Stomach (tissue), 9 donors: ENCODE results near the gene NEMF. TPM values are rescaled to one million over a fixed set of nuclear protein-coding genes. Genes with fewer than 3 reads are reported as not detected.
"Not testable (repeated sequence)": the region's sequence is repeated elsewhere in the genome, so short reads cannot be mapped to it uniquely, and the experiment has no call there.

Source experiments
- DNase-seq, 2 donors: peaks; one replicate each; pipeline versions ENCODE4 v3.0.0 to v3.0.0-alpha.2; 2013 to 2019
- H3K27ac ChIP-seq, 5 donors: fragments of 200-600 bp in 4 of 5; sonication (generic) in 4 of 5; one replicate each; pipeline ENCODE4 v1.5.1; 2013 to 2019; ENCODE audit warnings: mild to moderate bottlenecking in 1 of 5, moderate library complexity in 1 of 5
- H3K27me3 ChIP-seq, 3 donors: fragments of 200-600 bp; sonication (generic); one replicate each; pipeline ENCODE4 v1.5.1; 2017 to 2019; ENCODE audit warnings: mixed run types in 1 of 3
- H3K36me3 ChIP-seq, 4 donors: fragments of 200-600 bp; sonication (generic); 1 replicate in 3 of 4; 2 replicates in 1 of 4; pipeline ENCODE4 v1.5.1; 2016 to 2019
- H3K4me1 ChIP-seq, 4 donors: fragments of 200-600 bp; sonication (generic); one replicate each; pipeline ENCODE4 v1.5.1; 2016 to 2019
- H3K4me3 ChIP-seq, 4 donors: fragments of 200-600 bp; sonication (generic) in 3 of 4; one replicate each; pipeline ENCODE4 v1.5.1; 2016 to 2019; ENCODE audit warnings: mild to moderate bottlenecking in 1 of 4
- H3K9me3 ChIP-seq, 4 donors: fragments of 200-600 bp; sonication (generic); one replicate each; pipeline ENCODE4 v1.5.1; 2016 to 2019
- CTCF ChIP-seq, 7 experiments: fragments of 450-650 bp in 4 of 7; fragments of 200-600 bp in 3 of 7; sonication (generic) in 3 of 7; IDR thresholded peaks; one replicate each; pipeline ENCODE4 v1.5.1; 2016 to 2019; ENCODE audit warnings: antibody characterized with exemption in 7 of 7, control low read depth in 2 of 7, mild to moderate bottlenecking in 1 of 7
- EP300 ChIP-seq: sonication (generic); formaldehyde crosslinking; IDR thresholded peaks from one replicate; pipeline ENCODE4 v1.6.1; 2017; ENCODE audit warnings: antibody characterized with exemption
- POLR2A ChIP-seq, 4 donors: fragments of 450-650 bp; IDR thresholded peaks; one replicate each; pipeline ENCODE4 v1.6.1; 2016; ENCODE audit warnings: antibody characterized with exemption in 4 of 4, control low read depth in 2 of 4, mild to moderate bottlenecking in 1 of 4, moderate library complexity in 1 of 4
- POLR2AphosphoS5 ChIP-seq, 3 donors: sonication (generic); formaldehyde crosslinking; IDR thresholded peaks; one replicate each; pipeline ENCODE4 v1.6.1; 2016; ENCODE audit warnings: antibody characterized with exemption in 3 of 3
- WGBS, 5 donors: extraction: QIAGEN DNeasy Blood & Tissue Kit in 3 of 5; methylation state at CpG; one replicate each; pipeline versions ENCODE4 v1.1.5 to v1.1.7; 2013 to 2018; 5-methylcytosine and 5-hydroxymethylcytosine counted together
- intact Hi-C: fragments of 100-400 bp; cut with DNase I; formaldehyde crosslinking; loops from one replicate; pipeline ENCODE4 v1.15.1; 2023; ENCODE audit warnings: low total_unique reads
- polyA plus RNA-seq, 3 donors: library from polyadenylated mRNA; stranded (reverse); fragments of 200-250 nt; gene quantifications; one replicate each; pipeline ENCODE4 v1.2.3, GENCODE V29; 2013
- total RNA-seq, 5 donors: library from RNA; depleted of rRNA; stranded (reverse); fragments of >200 nt; gene quantifications; one replicate each; pipeline versions ENCODE4 v1.1.0 to v1.2.3, GENCODE V29; 2014 to 2016
- donor health status: healthy with polysubstance abuse.
- donor health status: Bipolar disorder and iron deficiency.
- donor health status: healthy.

NEMF gene
- total and polyA plus RNA-seq, 8 donors: 14.8 to 478 (median 68.0) TPM

- Histone ChIP-seq H3K27me3 (no peaks in the 10 kb centered on the region), H3K9me3 (no peaks in the 10 kb centered on the region), H3K27ac (no peak overlapping the region), H3K4me3 (no peak overlapping the region), H3K36me3 (peaks cover 12 to 66% (median 59%) of the 10 kb centered on the region in 4 donors), H3K4me1 (peaks cover 11 to 45% (median 35%) of the 10 kb centered on the region in 4 donors)
- WGBS, 5 donors: 72 to 90% (median 84%) methylated on average over 1 of the region's 1 CpG
- no peak for DNase-seq
- no peak for TF ChIP-seq EP300
- no peak for TF ChIP-seq POLR2A (IDR thresholded peaks at IDR 0.05)
- TF ChIP-seq CTCF (IDR thresholded peaks at IDR 0.05): no peak
- TF ChIP-seq POLR2AphosphoS5 (IDR thresholded peaks at IDR 0.05): no peak
- intact Hi-C loops: no loop called here
Measured at GRCh38 chr14:49849213-49849847, 3.3 kb downstream of the NEMF start.

- Histone ChIP-seq H3K9me3 (no peaks in the 10 kb centered on the region), H3K4me3 (no peak overlapping the region), H3K27me3 (no peaks in the 10 kb centered on the region), H3K27ac (no peak overlapping the region), H3K36me3 (peaks cover 53 to 100% (median 98%) of the 10 kb centered on the region in 4 donors), H3K4me1 (no peaks in the 10 kb centered on the region)
- TF ChIP-seq CTCF (IDR thresholded peaks at IDR 0.05): no peak
- no peak for DNase-seq
- WGBS, 5 donors: 85 to 98% (median 90%) methylated on average over 2 of the region's 2 CpGs
- intact Hi-C loops: no loop called here
Measured at GRCh38 chr14:49828640-49829039, 23.9 kb downstream of the NEMF start.

GRCh38 chr14:49820176-49820575 lies 32.4 kb downstream of the NEMF start:
- WGBS, 5 donors: 96 to 99% (median 98%) methylated on average over 12 of the region's 12 CpGs
- TF ChIP-seq CTCF (IDR thresholded peaks at IDR 0.05) (no peak), EP300 (no peak), POLR2A (IDR thresholded peaks at IDR 0.05) (no peak), POLR2AphosphoS5 (IDR thresholded peaks at IDR 0.05) (no peak)
- intact Hi-C loops: no loop called here
- H3K27me3 ChIP-seq: no peaks in the 10 kb centered on the region
- H3K4me1 ChIP-seq: no peaks in the 10 kb centered on the region
- H3K36me3 ChIP-seq: peaks cover 40 to 91% (median 89%) of the 10 kb centered on the region in 4 donors
- H3K9me3 ChIP-seq: peaks cover 0 to 12% (median 8%) of the 10 kb centered on the region in 4 donors
- no peak overlapping the region for H3K4me3 ChIP-seq
- no peak overlapping the region for H3K27ac ChIP-seq
- no peak for DNase-seq

- peaks cover 47 to 89% (median 88%) of the 10 kb centered on the region in 4 donors for H3K36me3 ChIP-seq
- 97 to 100% (median 98%) methylated on average over 3 of the region's 3 CpGs for WGBS, 5 donors
- no peak for DNase-seq
- H3K27me3 ChIP-seq: no peaks in the 10 kb centered on the region
- intact Hi-C loops: no loop called here
- H3K9me3 ChIP-seq: peaks cover 0 to 12% (median 8%) of the 10 kb centered on the region in 4 donors
- TF ChIP-seq CTCF (IDR thresholded peaks at IDR 0.05) (no peak), EP300 (no peak), POLR2A (IDR thresholded peaks at IDR 0.05) (no peak), POLR2AphosphoS5 (IDR thresholded peaks at IDR 0.05) (no peak)
- no peak overlapping the region for H3K27ac ChIP-seq
- no peak overlapping the region for H3K4me3 ChIP-seq
- no peaks in the 10 kb centered on the region for H3K4me1 ChIP-seq
Measured at GRCh38 chr14:49816844-49817243, 35.7 kb downstream of the NEMF start.

GRCh38 chr14:49816118-49816517 lies 36.5 kb downstream of the NEMF start:
- intact Hi-C loops, H3K27me3 ChIP-seq, H3K4me1 ChIP-seq, DNase-seq, H3K4me3 ChIP-seq: not testable (repeated sequence)
- Histone ChIP-seq H3K27ac (peak overlapping the region in 1 of 5 donors; percentile 4), H3K36me3 (peaks cover 47 to 95% (median 93%) of the 10 kb centered on the region in 4 donors), H3K9me3 (peaks cover 0 to 12% (median 8%) of the 10 kb centered on the region in 4 donors)
- 78 to 96% (median 91%) methylated on average over 2 of the region's 2 CpGs for WGBS, 5 donors
